PC-3 (cell line): ENCODE measurements around the gene KDM4B. TPM values are rescaled to one million over a fixed set of nuclear protein-coding genes. Genes with fewer than 3 reads are reported as not detected.
A peak's percentile ranks its signal among the peaks of the same experiment; 100 is the strongest.
"Not testable (repeated sequence)": the region's sequence is repeated elsewhere in the genome, so short reads cannot be mapped to it uniquely, and the experiment has no call there.

Source experiments
- ATAC-seq: fragments of 200-7000 bp; cut with Tn5 transposase; 2 replicates; pipeline ENCODE4 v1.9.1; 2020; ENCODE audit warnings: mild to moderate bottlenecking, moderate library complexity
- BruUV-seq: library from RNA; stranded (reverse); fragments of 400-500 nt; replicated peaks from 2 replicates; lab custom pipeline; 2021; lab: Mats Ljungman, UMichigan
- CTCF ChIA-PET: fragments of 300-600 bp; sonication (Branson Sonifier 250); formaldehyde crosslinking; loops from one replicate; lab custom pipeline; 2022; ENCODE audit warnings: antibody characterized with exemption; lab: Charles Lee
- POLR2A ChIA-PET: fragments of 300-600 bp; sonication (Branson Sonifier 250); formaldehyde crosslinking; loops from one replicate; lab custom pipeline; 2022; ENCODE audit warnings: antibody characterized with exemption; ENCODE audit not compliant: unreplicated experiment; lab: Charles Lee
- DNase-seq: peaks from one replicate; pipeline ENCODE4 v3.0.0-alpha.2; 2015
- H2AFZ ChIP-seq: fragments of 300-600 bp; sonication (generic); 2 replicates; pipeline ENCODE4 v1.6.0; 2016; ENCODE audit warnings: antibody characterized with exemption, low read length
- H3F3A ChIP-seq: fragments of 300-600 bp; sonication (generic); one replicate; pipeline ENCODE4 v1.6.0; 2017; ENCODE audit warnings: antibody characterized with exemption, low read length, control low read depth, mild to moderate bottlenecking; ENCODE audit not compliant: unreplicated experiment
- H3K27ac ChIP-seq: fragments of 300-600 bp; sonication (generic); 2 replicates; pipeline ENCODE4 v1.5.1; 2016; ENCODE audit warnings: mild to moderate bottlenecking, low read length
- H3K27me3 ChIP-seq: fragments of 300-600 bp; sonication (generic); 2 replicates; pipeline ENCODE4 v1.6.1; 2016; ENCODE audit warnings: low read length, mixed read lengths
- H3K36me3 ChIP-seq: fragments of 300-600 bp; sonication (generic); 2 replicates; pipeline ENCODE4 v1.6.1; 2016; ENCODE audit warnings: low read depth, mixed run types, low read length, mixed read lengths
- H3K4me1 ChIP-seq: fragments of 300-600 bp; sonication (generic); 2 replicates; pipeline ENCODE4 v1.5.1; 2016; ENCODE audit warnings: low read length; ENCODE audit not compliant: insufficient read depth
- H3K4me2 ChIP-seq: fragments of 300-600 bp; sonication (generic); 2 replicates; pipeline ENCODE4 v1.6.0; 2016; ENCODE audit warnings: low read length
- H3K4me3 ChIP-seq: fragments of 300-600 bp; sonication (generic); 2 replicates; pipeline ENCODE4 v1.5.1; 2016; ENCODE audit warnings: mild to moderate bottlenecking, low read length, mixed read lengths
- H3K79me2 ChIP-seq: fragments of 300-600 bp; sonication (generic); 2 replicates; pipeline ENCODE4 v1.6.1; 2017; ENCODE audit warnings: low read length, mixed read lengths
- H3K9ac ChIP-seq: fragments of 300-600 bp; sonication (generic); 2 replicates; pipeline ENCODE4 v1.6.0; 2016; ENCODE audit warnings: mild to moderate bottlenecking, low read length
- H3K9me2 ChIP-seq: fragments of 300-600 bp; sonication (generic); replicated peaks from 2 replicates; pipeline ENCODE4 v1.6.1; 2016; ENCODE audit warnings: mixed run types, low read length, mixed read lengths
- H3K9me3 ChIP-seq: fragments of 300-600 bp; sonication (generic); 2 replicates; pipeline ENCODE4 v1.6.1; 2016; ENCODE audit warnings: low read length, mixed read lengths
- H4K20me1 ChIP-seq: fragments of 300-600 bp; sonication (generic); 2 replicates; pipeline ENCODE4 v1.6.1; 2016; ENCODE audit warnings: low read length, mixed read lengths
- EZH2 ChIP-seq: fragments of 300-600 bp; sonication (generic); IDR thresholded peaks from one replicate; pipeline ENCODE4 v1.6.1; 2017; ENCODE audit warnings: antibody characterized with exemption, mild to moderate bottlenecking, low read length; ENCODE audit not compliant: unreplicated experiment
- EZH2phosphoT487 ChIP-seq: fragments of 300-600 bp; sonication (generic); IDR thresholded peaks from 2 replicates; pipeline ENCODE4 v1.6.1; 2018; ENCODE audit warnings: mild to moderate bottlenecking, antibody characterized with exemption, low read length, borderline replicate concordance
- intact Hi-C: fragments of 100-400 bp; cut with micrococcal nuclease; formaldehyde crosslinking; loops from 2 replicates; pipeline ENCODE4 v1.9.0; 2023
- total RNA-seq: library from RNA; depleted of rRNA; stranded (reverse); fragments of >200 nt; gene quantifications from 2 replicates; pipeline ENCODE4 v1.2.3, GENCODE V29; 2014
- TF ChIP-seq, protein P1 (sequence below): fragments of 300-600 bp; sonication (generic); conservative IDR thresholded peaks from 2 replicates; pipeline ENCODE4 v1.5.1; 2017; ENCODE audit warnings: antibody characterized with exemption, low read depth, mild to moderate bottlenecking, low read length

Gene KDM4B
- total RNA-seq, 1 experiment from 2014 or later: 19.8 TPM

DNA sequence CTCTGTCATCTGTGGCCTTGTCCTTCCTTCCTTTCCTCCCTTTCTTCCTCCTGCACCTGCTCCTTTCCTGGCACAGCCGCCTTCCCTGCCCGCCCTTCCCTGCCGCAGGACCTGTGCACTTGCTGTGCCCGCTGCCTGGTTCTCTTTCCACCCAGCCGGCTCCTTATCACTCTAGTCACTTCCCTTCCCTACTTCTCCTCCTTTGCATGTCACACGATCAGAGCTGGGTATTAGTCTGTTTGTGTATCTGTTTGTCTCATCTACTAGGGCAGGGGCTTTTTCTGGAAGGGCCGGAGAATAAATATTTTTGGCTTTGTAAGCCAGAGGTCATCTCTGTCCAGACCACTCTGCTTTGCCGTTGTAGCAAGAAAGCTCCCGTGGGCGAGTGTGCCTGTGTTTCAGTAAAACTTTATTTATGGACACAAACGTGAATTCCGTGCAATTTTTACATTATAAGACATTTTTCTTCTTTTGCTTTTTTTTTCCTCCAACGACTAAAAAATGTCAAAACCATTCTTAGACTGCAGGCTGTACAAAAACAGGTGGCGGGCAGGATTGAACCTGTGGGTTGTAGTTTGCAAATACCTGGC lies 6.1 kb downstream of the KDM4B start:
- POLR2A ChIA-PET: no interaction called here
- CTCF ChIA-PET: interaction anchor here (1.1 kb wide), 1 partner anchor 52 kb away, joined by 4 read pairs; no protein-coding TSS in a partner anchor

DNA sequence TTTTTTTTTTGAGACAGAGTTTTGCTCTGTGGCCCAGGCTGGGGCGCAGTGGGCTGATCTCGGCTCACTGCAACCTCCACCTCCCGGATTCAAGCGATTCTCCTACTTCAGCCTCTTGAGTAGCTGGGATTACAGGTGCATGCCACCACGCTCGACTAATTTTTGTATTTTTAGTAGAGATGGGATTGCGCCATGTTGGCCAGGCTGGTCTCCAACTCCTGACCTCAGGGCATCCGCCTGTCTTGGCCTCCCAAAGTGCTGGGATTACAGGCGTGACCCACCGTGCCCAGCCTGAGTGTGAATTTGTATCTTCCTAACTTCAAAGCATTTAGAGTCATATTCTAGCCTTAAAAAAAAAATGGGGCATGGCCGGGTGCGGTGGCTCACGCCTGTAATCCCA lies 6.7 kb downstream of the KDM4B start:
- H3K27me3 ChIP-seq, H3K36me3 ChIP-seq, ATAC-seq, DNase-seq, H3K4me2 ChIP-seq, H3K9me2 ChIP-seq, H3K4me3 ChIP-seq, H3F3A ChIP-seq, BruUV-seq, H2AFZ ChIP-seq, H3K9ac ChIP-seq, POLR2A ChIA-PET, H3K9me3 ChIP-seq, intact Hi-C loops: not testable (repeated sequence)
- peaks cover 48% of the 10 kb centered on the region for H4K20me1 ChIP-seq
- H3K79me2 ChIP-seq: peaks cover 100% of the 10 kb centered on the region
- H3K27ac ChIP-seq: peak overlapping the region; percentile 35; the same call in 1 of the 2 replicates
- H3K4me1 ChIP-seq: peaks cover 50% of the 10 kb centered on the region
- CTCF ChIA-PET: interaction anchor here (1.1 kb wide), 1 partner anchor 51 kb away, joined by 4 read pairs; no protein-coding TSS in a partner anchor

More for the DNA sequence above, 6.1 kb downstream of the KDM4B start:
- no peak for TF ChIP-seq EZH2phosphoT487
- TF ChIP-seq, protein P1, sequence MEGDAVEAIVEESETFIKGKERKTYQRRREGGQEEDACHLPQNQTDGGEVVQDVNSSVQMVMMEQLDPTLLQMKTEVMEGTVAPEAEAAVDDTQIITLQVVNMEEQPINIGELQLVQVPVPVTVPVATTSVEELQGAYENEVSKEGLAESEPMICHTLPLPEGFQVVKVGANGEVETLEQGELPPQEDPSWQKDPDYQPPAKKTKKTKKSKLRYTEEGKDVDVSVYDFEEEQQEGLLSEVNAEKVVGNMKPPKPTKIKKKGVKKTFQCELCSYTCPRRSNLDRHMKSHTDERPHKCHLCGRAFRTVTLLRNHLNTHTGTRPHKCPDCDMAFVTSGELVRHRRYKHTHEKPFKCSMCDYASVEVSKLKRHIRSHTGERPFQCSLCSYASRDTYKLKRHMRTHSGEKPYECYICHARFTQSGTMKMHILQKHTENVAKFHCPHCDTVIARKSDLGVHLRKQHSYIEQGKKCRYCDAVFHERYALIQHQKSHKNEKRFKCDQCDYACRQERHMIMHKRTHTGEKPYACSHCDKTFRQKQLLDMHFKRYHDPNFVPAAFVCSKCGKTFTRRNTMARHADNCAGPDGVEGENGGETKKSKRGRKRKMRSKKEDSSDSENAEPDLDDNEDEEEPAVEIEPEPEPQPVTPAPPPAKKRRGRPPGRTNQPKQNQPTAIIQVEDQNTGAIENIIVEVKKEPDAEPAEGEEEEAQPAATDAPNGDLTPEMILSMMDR: no peak
- TF ChIP-seq EZH2: no peak
- Histone ChIP-seq H3K9me2 (no peaks in the 10 kb centered on the region), H3K4me3 (no peak overlapping the region), H2AFZ (no peak overlapping the region), H3K27me3 (no peaks in the 10 kb centered on the region), H3K27ac (no peak overlapping the region), H3K9me3 (no peaks in the 10 kb centered on the region), H3K79me2 (peaks cover 100% of the 10 kb centered on the region), H3K9ac (no peak overlapping the region), H3K36me3 (peaks cover 6% of the 10 kb centered on the region; the same call in 1 of the 2 replicates), H3F3A (no peaks in the 10 kb centered on the region), H3K4me2 (no peak overlapping the region), H3K4me1 (peaks cover 50% of the 10 kb centered on the region), H4K20me1 (peaks cover 54% of the 10 kb centered on the region)
- no TSS peak for BruUV-seq
- ATAC-seq (no peak), DNase-seq (no peak)
- intact Hi-C loops: loop anchor here (5.0 kb wide), 1 partner anchor 163 kb away; no protein-coding TSS in a partner anchor

DNA sequence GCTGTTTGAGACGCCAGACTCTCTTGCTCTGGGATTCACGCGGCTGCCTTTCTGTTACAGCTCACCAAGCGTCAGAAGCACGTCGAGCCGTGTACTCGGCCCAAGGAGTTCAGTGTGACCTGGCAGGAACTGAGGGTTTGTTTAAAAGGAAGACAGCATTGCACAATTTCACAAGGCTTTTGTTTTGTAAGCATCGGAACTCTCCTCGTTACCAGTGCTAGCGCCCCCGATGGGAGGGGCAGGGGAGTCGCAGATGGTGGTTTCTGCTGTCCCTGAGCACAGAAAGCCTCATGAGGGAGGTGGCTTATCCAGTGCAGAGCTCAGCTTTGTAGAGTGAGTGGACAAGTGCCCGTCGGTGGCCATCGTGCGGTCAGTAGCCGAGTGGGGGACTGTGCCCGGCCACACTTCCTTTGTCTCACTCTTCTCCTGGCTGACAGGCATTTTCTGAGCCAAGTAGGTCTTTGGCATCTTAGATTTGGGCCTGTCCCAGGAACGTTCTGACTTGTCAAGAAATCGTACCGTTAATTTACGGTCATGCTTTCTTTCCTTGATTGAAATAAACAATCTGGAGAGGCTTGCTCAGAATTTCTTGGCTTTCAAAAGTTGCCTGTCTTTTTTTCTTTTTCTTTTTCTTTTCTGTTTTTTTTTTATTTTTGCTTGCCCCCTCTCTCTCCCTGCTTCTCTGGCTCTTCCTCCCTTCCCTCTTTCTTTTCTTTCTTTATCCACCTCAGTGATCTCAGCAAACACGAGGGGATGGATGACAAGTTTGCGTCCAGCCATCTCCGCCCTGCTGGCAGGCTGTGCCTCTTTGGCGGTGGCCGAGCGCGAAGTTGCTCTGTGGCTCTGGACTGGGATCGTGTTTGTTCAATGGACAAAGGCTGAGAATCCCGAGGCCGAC lies 7.7 kb downstream of the KDM4B start:
- Histone ChIP-seq H3K79me2 (peaks cover 100% of the 10 kb centered on the region), H3K4me1 (peaks cover 41% of the 10 kb centered on the region), H3K4me2 (peak overlapping the region; percentile 37), H3K27me3 (no peaks in the 10 kb centered on the region), H2AFZ (peak overlapping the region; percentile 31; the same call in 1 of the 2 replicates), H4K20me1 (peaks cover 45% of the 10 kb centered on the region), H3K36me3 (peaks cover 6% of the 10 kb centered on the region; the same call in 1 of the 2 replicates), H3K4me3 (peak overlapping the region; percentile 5; the same call in 1 of the 2 replicates), H3K27ac (peak overlapping the region; percentile 35), H3K9me2 (no peaks in the 10 kb centered on the region), H3K9me3 (no peaks in the 10 kb centered on the region), H3K9ac (no peak overlapping the region), H3F3A (no peaks in the 10 kb centered on the region)
- ChIA-PET CTCF (interaction anchor here (1.1 kb wide), 1 partner anchor 50 kb away, joined by 4 read pairs; no protein-coding TSS in a partner anchor), POLR2A (no interaction called here)
- DNase-seq: peak; percentile 89
- intact Hi-C loops: loop anchor here (1.0 to 2.0 kb wide), 2 partner anchors 26 to 104 kb away; no protein-coding TSS in a partner anchor
- peak; percentile 53 for ATAC-seq
- TF ChIP-seq EZH2: no peak
- TF ChIP-seq, protein P1: peak; percentile 84
- no TSS peak for BruUV-seq
